PC-3 (cell line): ENCODE results near the gene ZC3H15. TPM values are rescaled to one million over a fixed set of nuclear protein-coding genes. Genes with fewer than 3 reads are reported as not detected.

Source experiments
- ATAC-seq: fragments of 200-7000 bp; cut with Tn5 transposase; 2 replicates; pipeline ENCODE4 v1.9.1; 2020; ENCODE audit warnings: mild to moderate bottlenecking, moderate library complexity
- BruUV-seq: library from RNA; stranded (reverse); fragments of 400-500 nt; replicated peaks from 2 replicates; lab custom pipeline; 2021; lab: Mats Ljungman, UMichigan
- CTCF ChIA-PET: fragments of 300-600 bp; sonication (Branson Sonifier 250); formaldehyde crosslinking; loops from one replicate; lab custom pipeline; 2022; ENCODE audit warnings: antibody characterized with exemption; lab: Charles Lee
- POLR2A ChIA-PET: fragments of 300-600 bp; sonication (Branson Sonifier 250); formaldehyde crosslinking; loops from one replicate; lab custom pipeline; 2022; ENCODE audit warnings: antibody characterized with exemption; ENCODE audit not compliant: unreplicated experiment; lab: Charles Lee
- DNase-seq: peaks from one replicate; pipeline ENCODE4 v3.0.0-alpha.2; 2015
- H2AFZ ChIP-seq: fragments of 300-600 bp; sonication (generic); 2 replicates; pipeline ENCODE4 v1.6.0; 2016; ENCODE audit warnings: antibody characterized with exemption, low read length
- H3F3A ChIP-seq: fragments of 300-600 bp; sonication (generic); one replicate; pipeline ENCODE4 v1.6.0; 2017; ENCODE audit warnings: antibody characterized with exemption, low read length, control low read depth, mild to moderate bottlenecking; ENCODE audit not compliant: unreplicated experiment
- H3K27ac ChIP-seq: fragments of 300-600 bp; sonication (generic); 2 replicates; pipeline ENCODE4 v1.5.1; 2016; ENCODE audit warnings: mild to moderate bottlenecking, low read length
- H3K27me3 ChIP-seq: fragments of 300-600 bp; sonication (generic); 2 replicates; pipeline ENCODE4 v1.6.1; 2016; ENCODE audit warnings: low read length, mixed read lengths
- H3K36me3 ChIP-seq: fragments of 300-600 bp; sonication (generic); 2 replicates; pipeline ENCODE4 v1.6.1; 2016; ENCODE audit warnings: low read depth, mixed run types, low read length, mixed read lengths
- H3K4me1 ChIP-seq: fragments of 300-600 bp; sonication (generic); 2 replicates; pipeline ENCODE4 v1.5.1; 2016; ENCODE audit warnings: low read length; ENCODE audit not compliant: insufficient read depth
- H3K4me2 ChIP-seq: fragments of 300-600 bp; sonication (generic); 2 replicates; pipeline ENCODE4 v1.6.0; 2016; ENCODE audit warnings: low read length
- H3K4me3 ChIP-seq: fragments of 300-600 bp; sonication (generic); 2 replicates; pipeline ENCODE4 v1.5.1; 2016; ENCODE audit warnings: mild to moderate bottlenecking, low read length, mixed read lengths
- H3K79me2 ChIP-seq: fragments of 300-600 bp; sonication (generic); 2 replicates; pipeline ENCODE4 v1.6.1; 2017; ENCODE audit warnings: low read length, mixed read lengths
- H3K9ac ChIP-seq: fragments of 300-600 bp; sonication (generic); 2 replicates; pipeline ENCODE4 v1.6.0; 2016; ENCODE audit warnings: mild to moderate bottlenecking, low read length
- H3K9me2 ChIP-seq: fragments of 300-600 bp; sonication (generic); replicated peaks from 2 replicates; pipeline ENCODE4 v1.6.1; 2016; ENCODE audit warnings: mixed run types, low read length, mixed read lengths
- H3K9me3 ChIP-seq: fragments of 300-600 bp; sonication (generic); 2 replicates; pipeline ENCODE4 v1.6.1; 2016; ENCODE audit warnings: low read length, mixed read lengths
- H4K20me1 ChIP-seq: fragments of 300-600 bp; sonication (generic); 2 replicates; pipeline ENCODE4 v1.6.1; 2016; ENCODE audit warnings: low read length, mixed read lengths
- CTCF ChIP-seq: fragments of 300-600 bp; sonication (generic); conservative IDR thresholded peaks from 2 replicates; pipeline ENCODE4 v1.5.1; 2017; ENCODE audit warnings: antibody characterized with exemption, low read depth, mild to moderate bottlenecking, low read length
- EZH2 ChIP-seq: fragments of 300-600 bp; sonication (generic); IDR thresholded peaks from one replicate; pipeline ENCODE4 v1.6.1; 2017; ENCODE audit warnings: antibody characterized with exemption, mild to moderate bottlenecking, low read length; ENCODE audit not compliant: unreplicated experiment
- EZH2phosphoT487 ChIP-seq: fragments of 300-600 bp; sonication (generic); IDR thresholded peaks from 2 replicates; pipeline ENCODE4 v1.6.1; 2018; ENCODE audit warnings: mild to moderate bottlenecking, antibody characterized with exemption, low read length, borderline replicate concordance
- intact Hi-C: fragments of 100-400 bp; cut with micrococcal nuclease; formaldehyde crosslinking; loops from 2 replicates; pipeline ENCODE4 v1.9.0; 2023
- total RNA-seq: library from RNA; depleted of rRNA; stranded (reverse); fragments of >200 nt; gene quantifications from 2 replicates; pipeline ENCODE4 v1.2.3, GENCODE V29; 2014

ZC3H15 gene
- total RNA-seq, 1 experiment from 2014 or later = 58.2 TPM

- ChIA-PET CTCF (no interaction called here), POLR2A (no interaction called here)
- Histone ChIP-seq H3K27me3 (no peaks in the 10 kb centered on the region), H3K27ac (no peak overlapping the region), H3K36me3 (peaks cover 24% of the 10 kb centered on the region), H3K4me3 (no peak overlapping the region), H3K4me1 (no peaks in the 10 kb centered on the region), H3K79me2 (no peaks in the 10 kb centered on the region), H3K4me2 (no peak overlapping the region), H2AFZ (no peak overlapping the region), H3K9ac (no peak overlapping the region), H4K20me1 (no peaks in the 10 kb centered on the region), H3K9me3 (no peaks in the 10 kb centered on the region), H3K9me2 (no peaks in the 10 kb centered on the region), H3F3A (no peaks in the 10 kb centered on the region)
- TF ChIP-seq EZH2 (no peak), EZH2phosphoT487 (no peak), CTCF (no peak)
- DNase-seq (no peak), ATAC-seq (no peak)
- intact Hi-C loops = loop anchor here (5.0 kb wide), 1 partner anchor 77 kb away; the partner anchor contains the start of gene ITGAV
- BruUV-seq = no TSS peak
Measured at GRCh38 chr2:186515376-186515775, 29.3 kb downstream of the ZC3H15 start.

GRCh38 chr2:186516396-186516795 is 30.3 kb downstream of the ZC3H15 start:
- POLR2A ChIA-PET = interaction anchor here (0.6 kb wide), 1 partner anchor 11 kb away, joined by 4 read pairs; no protein-coding TSS in a partner anchor
- CTCF ChIA-PET = no interaction called here
- intact Hi-C loops = loop anchor here (5.0 kb wide), 1 partner anchor 76 kb away; the partner anchor contains the start of gene ITGAV

More at GRCh38 chr2:186516396-186516795, 30.3 kb downstream of the ZC3H15 start:
- Histone ChIP-seq H3K27ac (no peak overlapping the region), H3K4me2 (no peak overlapping the region), H2AFZ (no peak overlapping the region), H3K79me2 (no peaks in the 10 kb centered on the region), H3K4me3 (no peak overlapping the region), H4K20me1 (no peaks in the 10 kb centered on the region), H3K9me3 (no peaks in the 10 kb centered on the region), H3K4me1 (no peaks in the 10 kb centered on the region), H3K36me3 (peaks cover 22% of the 10 kb centered on the region), H3K9me2 (no peaks in the 10 kb centered on the region), H3K9ac (no peak overlapping the region), H3K27me3 (no peaks in the 10 kb centered on the region), H3F3A (no peaks in the 10 kb centered on the region)
- DNase-seq (no peak), ATAC-seq (no peak)
- no TSS peak for BruUV-seq
- TF ChIP-seq CTCF (no peak), EZH2phosphoT487 (no peak)
